B cell (primary cell): Measurements from ENCODE around the gene POLR2J. TPM values are rescaled to one million over a fixed set of nuclear protein-coding genes. Genes with fewer than 3 reads are reported as not detected.

Experiments used
- ATAC-seq: fragments of 200-7000 bp; cut with Tn5 transposase; one replicate; pipeline ENCODE4 v1.10.0; 2021; ENCODE audit warnings: low read depth, mild to moderate bottlenecking, moderate number of reproducible peaks, moderate library complexity
- CTCF ChIA-PET: fragments of 350-600 bp; sonication (Branson Sonifier 250); formaldehyde crosslinking; loops from one replicate; lab custom pipeline; 2021; ENCODE audit warnings: antibody characterized with exemption, inconsistent platforms; lab: Charles Lee
- POLR2A ChIA-PET: fragments of 350-600 bp; sonication (Branson Sonifier 250); formaldehyde crosslinking; loops from one replicate; lab custom pipeline; 2021; ENCODE audit warnings: antibody characterized with exemption; lab: Charles Lee
- DNase-seq: peaks from one replicate; pipeline ENCODE4 v3.0.0; 2013
- H2AFZ ChIP-seq: 2 replicates; pipeline ENCODE4 v1.6.1; 2012; ENCODE audit warnings: mild to moderate bottlenecking, low read depth, low read length; ENCODE audit not compliant: insufficient read depth, poor library complexity, severe bottlenecking
- H3K27ac ChIP-seq, 2 donors: 1 replicate in 1 of 2; 2 replicates in 1 of 2; pipeline ENCODE4 v1.5.1; 2012 to 2013; ENCODE audit warnings: low read length in 2 of 2, mild to moderate bottlenecking in 2 of 2, moderate library complexity in 1 of 2
- H3K27me3 ChIP-seq, 4 experiments: fragments of 200-600 bp in 1 of 4; sonication (generic) in 1 of 4; replicated peaks in 1 of 4; 1 replicate in 2 of 4; 2 replicates in 2 of 4; pipeline versions ENCODE4 v1.6.1 to v1.7.0; 2013 to 2016; ENCODE audit warnings: low read length in 3 of 4, mild to moderate bottlenecking in 2 of 4, mixed read lengths in 1 of 4, moderate library complexity in 1 of 4; ENCODE audit not compliant: insufficient read depth in 4 of 4, control insufficient read depth in 3 of 4; ENCODE audit errors: control extremely low read depth in 1 of 4
- H3K36me3 ChIP-seq, 2 experiments: replicated peaks in 1 of 2; 1 replicate in 1 of 2; 2 replicates in 1 of 2; pipeline versions ENCODE4 v1.6.1 to v1.7.1; 2013; ENCODE audit warnings: low read length in 1 of 2; ENCODE audit not compliant: insufficient read depth in 2 of 2, control insufficient read depth in 1 of 2; ENCODE audit errors: control extremely low read depth in 1 of 2, extremely low read depth in 1 of 2
- H3K4me1 ChIP-seq, 2 donors: fragments of 200-600 bp in 1 of 2; sonication (generic) in 1 of 2; 1 replicate in 1 of 2; 2 replicates in 1 of 2; pipeline versions ENCODE4 v1.5.1 to v1.6.1; 2013 to 2017; ENCODE audit warnings: low read length in 2 of 2; ENCODE audit not compliant: control insufficient read depth in 2 of 2, insufficient read depth in 2 of 2
- H3K4me2 ChIP-seq: replicated peaks from 2 replicates; pipeline ENCODE3; 2012; ENCODE audit warnings: mild to moderate bottlenecking, low read depth, low read length; ENCODE audit not compliant: poor library complexity, severe bottlenecking
- H3K4me3 ChIP-seq, 5 experiments: fragments of 200-600 bp in 1 of 5; sonication (generic) in 1 of 5; 1 replicate in 3 of 5; 2 replicates in 2 of 5; pipeline versions ENCODE4 v1.5.1 to v1.7.0; 2011 to 2016; ENCODE audit warnings: low read length in 4 of 5, mild to moderate bottlenecking in 4 of 5, low read depth in 2 of 5, control low read depth in 1 of 5, moderate library complexity in 1 of 5; ENCODE audit not compliant: insufficient read depth in 1 of 5; ENCODE audit errors: control extremely low read depth in 1 of 5, extremely low read depth in 1 of 5
- H3K79me2 ChIP-seq: fragments of 200-600 bp; sonication (generic); one replicate; pipeline ENCODE4 v1.6.0; 2016; ENCODE audit warnings: low read length; ENCODE audit not compliant: control insufficient read depth, insufficient read depth
- H3K9ac ChIP-seq: fragments of 200-600 bp; sonication (generic); 2 replicates; pipeline ENCODE4 v1.6.1; 2017; ENCODE audit warnings: mild to moderate bottlenecking, low read length, moderate library complexity
- H3K9me3 ChIP-seq, 3 donors: one replicate each; pipeline versions ENCODE4 v1.6.1 to v1.7.1; 2013; ENCODE audit warnings: low read length in 2 of 3; ENCODE audit not compliant: control insufficient read depth in 2 of 3, insufficient read depth in 1 of 3; ENCODE audit errors: control extremely low read depth in 1 of 3
- H4K20me1 ChIP-seq: 2 replicates; pipeline ENCODE4 v1.6.0; 2012; ENCODE audit warnings: mild to moderate bottlenecking, low read length; ENCODE audit not compliant: insufficient read depth, control insufficient read depth, poor library complexity, severe bottlenecking
- H3K27ac Mint-ChIP-seq: one replicate; pipeline ENCODE4 v1.8.0; 2021; ENCODE audit warnings: mixed read lengths
- H3K27me3 Mint-ChIP-seq: one replicate; pipeline ENCODE4 v1.8.0; 2021; ENCODE audit warnings: mixed read lengths
- H3K4me1 Mint-ChIP-seq: one replicate; pipeline ENCODE4 v1.8.0; 2021; ENCODE audit warnings: mixed read lengths
- H3K4me3 Mint-ChIP-seq: one replicate; pipeline ENCODE4 v1.8.0; 2021; ENCODE audit warnings: mixed read lengths
- H3K9me3 Mint-ChIP-seq: one replicate; pipeline ENCODE4 v1.8.0; 2022; ENCODE audit warnings: mixed read lengths; ENCODE audit not compliant: insufficient read depth
- CTCF ChIP-seq: fragments of 200-600 bp; IDR thresholded peaks from one replicate; pipeline ENCODE4 v1.8.0; 2022; ENCODE audit warnings: antibody characterized with exemption, mild to moderate bottlenecking
- EZH2 ChIP-seq: IDR thresholded peaks from 2 replicates; pipeline ENCODE4 v1.6.1; 2012; ENCODE audit warnings: borderline replicate concordance, low read depth, mild to moderate bottlenecking, moderate library complexity, low read length; ENCODE audit not compliant: insufficient read depth, poor library complexity, severe bottlenecking
- WGBS: methylation state at CpG from one replicate; pipeline ENCODE4 v1.1.5; 2013; ENCODE audit warnings: missing lambda C conversion rate; ENCODE audit not compliant: insufficient coverage; 5-methylcytosine and 5-hydroxymethylcytosine counted together
- intact Hi-C: fragments of 100-400 bp; cut with micrococcal nuclease; formaldehyde crosslinking; loops from one replicate; pipeline ENCODE4 v1.10.0; 2022
- polyA plus RNA-seq: library from polyadenylated mRNA; depleted of rRNA; stranded (reverse); fragments of >200 nt; gene quantifications from 2 replicates; pipeline ENCODE4 v1.2.3, GENCODE V29; 2012
- total RNA-seq, 2 donors: library from RNA; stranded (reverse); fragments of 120-200 nt in 1 of 2; gene quantifications; 1 replicate in 1 of 2; 2 replicates in 1 of 2; pipeline versions ENCODE4 v1.2.3 to v1.2.4, GENCODE V29; 2013 to 2022

The POLR2J gene
- total and polyA plus RNA-seq, 2 donors (not counting 1 experiment from before 2014, with no cell fraction given), result 34.0 to 83.0 TPM

DNA sequence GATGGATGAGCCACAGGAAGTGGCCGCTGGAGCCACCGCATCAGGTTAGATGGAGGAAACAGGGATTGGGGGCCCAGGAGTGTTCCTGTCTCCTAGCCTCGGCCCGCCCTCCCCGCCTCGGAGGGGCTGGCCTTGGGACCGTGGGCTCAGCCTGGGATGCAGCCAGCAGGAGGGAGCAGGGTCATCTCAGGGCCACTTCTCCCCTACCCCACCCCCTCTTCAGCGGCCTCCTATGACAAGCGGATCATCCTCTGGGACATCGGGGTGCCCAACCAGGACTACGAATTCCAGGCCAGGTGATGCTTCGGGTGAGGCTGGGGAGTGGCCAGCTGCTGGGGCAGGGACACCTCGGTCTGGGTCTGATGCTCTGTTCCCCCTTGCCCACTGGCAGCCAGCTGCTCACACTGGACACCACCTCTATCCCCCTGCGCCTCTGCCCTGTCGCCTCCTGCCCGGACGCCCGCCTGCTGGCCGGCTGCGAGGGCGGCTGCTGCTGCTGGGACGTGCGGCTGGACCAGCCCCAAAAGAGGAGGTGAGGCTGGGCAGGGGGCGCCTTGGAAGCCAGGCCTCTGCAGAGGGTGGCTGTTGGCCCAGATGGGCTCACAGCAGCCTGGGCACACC is 9.3 kb downstream of the POLR2J start:
- Mint-ChIP-seq H3K4me3 (no peak overlapping the region), H3K9me3 (no peaks in the 10 kb centered on the region)
- CTCF ChIA-PET, result interaction anchor here (2.3 kb wide), 1 partner anchor 65 kb away, joined by 6 read pairs; no protein-coding TSS in a partner anchor

More for the DNA sequence above, 9.3 kb downstream of the POLR2J start:
- no peaks in the 10 kb centered on the region for H3K27me3 Mint-ChIP-seq
- no peak for DNase-seq
- Histone ChIP-seq H3K79me2 (peaks cover 31% of the 10 kb centered on the region), H3K27ac (no peak overlapping the region), H3K4me1 (peaks cover 11 to 19% of the 10 kb centered on the region in 2 donors), H3K4me3 (no peak overlapping the region), H3K27me3 (no peaks in the 10 kb centered on the region), H2AFZ (no peak overlapping the region), H3K4me2 (no peak overlapping the region), H3K9ac (no peak overlapping the region), H4K20me1 (peaks cover 6% of the 10 kb centered on the region), H3K36me3 (peaks cover 0 to 47% of the 10 kb centered on the region in 2 experiments), H3K9me3 (no peaks in the 10 kb centered on the region)
- TF ChIP-seq EZH2, result no peak
- no peak for TF ChIP-seq CTCF
- intact Hi-C loops, result no loop called here
- peaks cover 16% of the 10 kb centered on the region for H3K4me1 Mint-ChIP-seq
- 96% methylated on average over 23 of the region's 24 CpGs for WGBS
- no peak for ATAC-seq
- POLR2A ChIA-PET, result interaction anchor here (0.6 kb wide), 1 partner anchor 1616 kb away, joined by 3 read pairs; no protein-coding TSS in a partner anchor
- no peak overlapping the region for H3K27ac Mint-ChIP-seq
